Measurements from ENCODE around the gene GPATCH1.
"Not testable (repeated sequence)": the region's sequence is repeated elsewhere in the genome, so short reads cannot be mapped to it uniquely, and the experiment has no call there.

The GPATCH1 gene

DNA sequence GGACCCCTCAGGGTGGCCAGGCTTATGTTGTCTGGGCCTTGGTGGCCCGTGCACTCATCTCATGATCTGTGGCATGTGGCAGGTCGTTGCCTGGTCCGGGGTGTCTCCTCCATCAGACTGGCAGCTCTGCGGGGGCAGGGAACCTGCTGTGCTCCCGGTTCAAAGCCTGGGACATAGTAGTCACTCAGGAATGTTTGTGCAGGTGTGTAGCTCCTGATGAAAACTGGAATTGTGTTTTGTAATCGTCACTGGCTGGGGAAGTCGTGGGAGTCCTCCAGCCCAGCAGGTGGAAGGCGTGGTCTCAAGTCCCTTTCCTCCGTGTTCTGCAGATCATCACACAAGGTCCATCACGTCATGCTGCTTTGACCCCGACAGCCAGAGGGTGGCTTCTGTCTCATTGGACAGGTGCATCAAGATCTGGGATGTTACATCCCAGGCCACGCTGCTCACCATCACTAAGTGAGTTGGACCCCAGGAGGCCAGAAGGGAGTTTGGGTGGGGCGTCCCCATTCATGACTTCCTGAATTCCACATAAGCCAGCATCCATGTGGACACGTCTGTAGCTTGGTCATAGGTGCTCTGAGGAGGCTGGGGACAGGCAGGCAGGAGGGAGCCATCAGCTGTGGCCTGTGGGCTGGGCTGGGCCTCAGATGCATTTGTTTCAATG is 70.0 kb downstream of the GPATCH1 start:
- in situ Hi-C loops (cut with MboI; ENCODE audit: low sequenced_read_pairs): no loop called here

DNA sequence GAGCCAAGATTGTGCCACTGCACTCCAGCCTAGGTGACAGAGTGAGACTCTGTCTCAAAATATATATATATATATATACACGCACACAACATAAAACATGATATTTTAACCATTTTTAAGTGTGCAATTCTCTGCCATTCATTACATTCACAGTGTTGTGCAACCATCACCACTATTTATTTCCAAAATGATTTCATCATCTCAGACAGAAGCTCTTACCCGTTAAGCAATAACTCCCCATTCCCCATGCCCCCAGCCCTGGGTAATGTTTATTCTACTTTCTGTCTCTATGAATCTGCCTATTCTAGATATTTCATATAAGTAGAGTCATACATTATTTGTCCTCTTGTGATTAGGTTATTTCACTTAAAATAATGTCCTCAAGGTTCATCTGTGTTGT is 71.2 kb downstream of the GPATCH1 start:
- in situ Hi-C loops (cut with MboI; ENCODE audit: low sequenced_read_pairs): no loop called here

DNA sequence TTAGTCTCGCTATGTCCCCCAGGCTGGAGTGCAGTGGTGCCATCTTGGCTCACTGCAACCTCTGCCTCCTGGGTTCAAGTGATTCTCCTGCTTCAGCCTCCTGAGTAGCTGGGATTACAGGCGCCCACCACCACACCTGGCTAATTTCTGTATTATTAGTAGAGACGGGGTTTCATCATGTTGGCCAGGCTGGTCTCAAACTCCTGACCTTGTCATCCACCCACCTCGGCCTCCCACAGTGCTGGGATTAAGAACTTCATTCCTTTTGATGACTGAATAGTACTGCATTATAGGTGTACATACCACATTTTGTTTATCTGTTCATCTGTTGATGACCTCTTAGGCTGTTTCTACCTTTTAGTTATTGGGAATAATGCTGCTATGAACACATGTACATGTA is 71.6 kb downstream of the GPATCH1 start:
- in situ Hi-C loops (cut with MboI; ENCODE audit: low sequenced_read_pairs): not testable (repeated sequence)

DNA sequence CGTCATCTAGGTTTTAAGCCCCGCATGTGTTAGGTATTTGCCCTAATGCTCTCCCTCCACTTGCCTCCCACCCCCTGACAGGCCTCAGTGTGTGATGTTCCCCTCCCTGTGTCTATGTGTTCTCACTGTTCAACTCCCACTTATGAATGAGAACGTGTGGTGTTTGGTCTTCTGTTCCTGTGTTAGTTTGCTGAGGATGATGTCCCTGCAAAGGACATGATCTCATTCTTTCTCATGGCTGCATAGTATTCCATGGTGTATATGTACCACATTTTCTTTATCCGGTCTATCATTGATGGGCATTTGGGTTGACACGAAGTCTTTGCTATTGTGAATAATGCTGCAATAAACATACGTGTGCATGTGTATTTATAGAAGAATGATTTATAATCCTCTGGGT is 73.3 kb downstream of the GPATCH1 start:
- in situ Hi-C loops (cut with MboI; ENCODE audit: low sequenced_read_pairs): not testable (repeated sequence)

DNA sequence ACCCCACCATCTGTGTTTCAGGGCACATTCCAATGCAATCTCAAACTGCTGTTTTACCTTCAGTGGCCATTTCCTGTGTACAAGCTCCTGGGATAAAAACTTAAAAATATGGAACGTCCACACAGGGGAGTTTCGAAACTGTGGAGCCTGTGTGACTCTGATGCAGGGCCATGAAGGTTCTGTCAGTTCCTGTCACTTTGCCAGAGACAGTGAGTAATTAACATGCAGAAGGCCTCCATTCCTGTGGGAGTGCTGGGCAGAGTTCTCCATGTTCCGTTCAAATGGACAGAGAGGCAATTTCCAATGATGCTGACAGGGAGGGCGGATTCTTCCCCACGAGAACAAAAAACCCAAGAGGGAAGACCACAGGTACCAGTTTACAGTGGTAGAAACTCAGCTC is 75.4 kb downstream of the GPATCH1 start:
- in situ Hi-C loops (cut with MboI; ENCODE audit: low sequenced_read_pairs): no loop called here

DNA sequence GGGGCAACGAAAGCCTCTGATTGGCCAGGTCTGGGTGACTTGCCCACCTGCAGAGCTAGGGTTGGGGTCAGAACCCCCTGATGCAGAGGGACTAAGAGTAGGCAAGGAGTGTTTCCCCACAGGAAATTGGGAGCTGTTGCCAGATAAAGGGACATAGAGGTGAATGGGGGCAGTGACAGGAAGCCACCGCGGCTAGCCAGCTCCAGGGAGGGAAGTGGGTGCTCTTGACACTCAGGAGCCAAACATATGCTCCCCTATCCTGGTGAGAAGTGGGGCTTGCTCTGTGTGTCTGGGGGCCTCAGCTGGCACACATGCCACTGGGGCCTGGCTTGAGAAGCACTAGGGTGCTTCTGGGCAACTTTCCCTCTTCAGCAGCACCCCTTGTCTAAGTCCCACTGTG is 76.9 kb downstream of the GPATCH1 start:
- in situ Hi-C loops (cut with MboI; ENCODE audit: low sequenced_read_pairs): no loop called here

DNA sequence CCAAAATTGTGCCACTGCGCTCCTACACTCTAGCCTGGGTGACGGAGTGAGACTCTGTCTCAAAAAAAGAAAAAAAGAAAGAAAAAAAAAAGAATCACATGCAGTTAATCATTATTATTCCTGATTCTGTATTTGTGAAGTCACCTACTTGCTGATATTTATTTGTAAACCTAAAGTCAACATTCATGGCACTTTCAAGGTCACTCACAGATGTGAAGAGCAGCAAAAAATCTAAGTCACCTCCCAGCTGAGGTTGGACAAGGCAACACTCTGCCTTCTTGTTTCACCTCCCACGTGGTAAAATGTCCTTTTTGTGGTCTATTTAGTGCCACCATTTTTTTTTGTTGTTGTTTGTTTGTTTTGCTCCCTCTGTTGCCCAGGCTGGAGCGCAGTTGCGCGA is 77.4 kb downstream of the GPATCH1 start:
- in situ Hi-C loops (cut with MboI; ENCODE audit: low sequenced_read_pairs): no loop called here

DNA sequence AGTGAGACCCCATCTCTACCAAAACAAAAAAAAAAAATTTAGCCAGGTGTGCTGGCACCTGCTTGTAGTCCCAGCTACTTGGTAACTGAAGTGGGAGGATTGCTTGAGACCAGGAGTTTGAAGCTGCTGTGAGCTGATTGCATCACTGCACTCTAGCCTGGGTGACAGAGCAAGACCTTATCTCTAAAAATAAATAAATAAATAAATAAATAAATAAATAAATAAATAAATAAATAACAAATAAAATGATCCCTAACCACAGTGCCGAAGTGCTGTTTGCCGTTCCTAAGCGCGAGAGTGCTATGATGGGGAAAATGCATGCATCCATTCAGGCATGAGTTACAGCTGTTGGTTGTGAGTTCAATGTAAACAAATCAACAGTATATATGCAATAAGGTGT is 78.2 kb downstream of the GPATCH1 start:
- in situ Hi-C loops (cut with MboI; ENCODE audit: low sequenced_read_pairs): no loop called here

DNA sequence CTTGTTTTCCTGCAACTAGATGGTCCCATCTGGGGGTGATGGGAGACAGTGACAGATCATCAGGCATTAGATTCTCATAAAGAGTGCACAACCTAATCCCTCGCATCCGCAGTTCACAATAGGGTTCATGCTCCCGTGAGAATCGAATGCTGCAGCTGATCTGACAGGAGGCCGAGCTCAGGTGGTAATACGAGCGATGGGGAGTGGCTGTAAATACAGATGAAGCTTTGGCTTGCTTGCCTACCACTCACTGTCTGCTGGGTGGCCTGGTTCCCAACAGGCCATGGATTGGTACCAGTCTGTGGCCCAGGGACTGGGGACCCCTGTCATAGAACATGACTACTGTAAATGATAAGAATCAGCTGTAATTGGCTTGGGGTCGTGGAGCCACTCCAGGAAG is 78.9 kb downstream of the GPATCH1 start:
- in situ Hi-C loops (cut with MboI; ENCODE audit: low sequenced_read_pairs): no loop called here

DNA sequence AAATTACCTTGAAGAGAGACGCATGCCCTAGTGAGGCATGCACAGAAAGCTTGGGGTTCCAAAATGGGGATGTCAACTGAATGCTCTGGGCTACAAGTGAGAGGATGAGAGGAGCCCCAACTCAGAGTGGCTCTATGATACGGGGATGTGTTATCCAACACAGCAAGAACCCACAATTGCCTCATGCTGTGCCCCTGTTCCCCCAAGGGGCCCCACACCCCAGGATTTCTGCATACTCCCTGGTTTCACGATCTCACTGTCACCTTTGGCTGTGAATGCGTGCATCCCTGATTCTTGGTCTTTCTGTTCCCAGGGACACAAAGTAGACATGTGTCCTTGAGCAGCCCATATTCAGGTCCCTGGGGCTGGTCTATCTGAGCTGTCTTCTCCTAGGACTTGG is 80.2 kb downstream of the GPATCH1 start:
- in situ Hi-C loops (cut with MboI; ENCODE audit: low sequenced_read_pairs): no loop called here

DNA sequence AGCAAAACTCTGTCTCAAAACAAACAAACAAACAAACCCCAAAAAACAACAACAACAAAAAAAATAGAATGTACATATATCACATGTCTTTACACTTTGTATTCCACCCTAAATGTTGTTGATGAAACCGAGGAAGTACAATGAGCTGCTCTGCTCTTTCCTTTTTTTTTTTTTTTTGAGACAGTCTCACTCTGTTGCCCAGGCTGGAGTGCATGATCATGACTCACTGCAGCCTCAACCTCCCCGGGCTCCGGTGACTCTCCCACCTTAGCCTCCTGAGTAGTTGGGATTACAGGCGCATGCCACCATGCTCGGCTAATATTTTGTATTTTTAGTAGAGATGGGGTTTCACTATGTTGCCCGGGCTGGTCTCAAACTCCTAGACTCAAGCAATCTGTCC is 82.5 kb downstream of the GPATCH1 start:
- in situ Hi-C loops (cut with MboI; ENCODE audit: low sequenced_read_pairs): no loop called here

DNA sequence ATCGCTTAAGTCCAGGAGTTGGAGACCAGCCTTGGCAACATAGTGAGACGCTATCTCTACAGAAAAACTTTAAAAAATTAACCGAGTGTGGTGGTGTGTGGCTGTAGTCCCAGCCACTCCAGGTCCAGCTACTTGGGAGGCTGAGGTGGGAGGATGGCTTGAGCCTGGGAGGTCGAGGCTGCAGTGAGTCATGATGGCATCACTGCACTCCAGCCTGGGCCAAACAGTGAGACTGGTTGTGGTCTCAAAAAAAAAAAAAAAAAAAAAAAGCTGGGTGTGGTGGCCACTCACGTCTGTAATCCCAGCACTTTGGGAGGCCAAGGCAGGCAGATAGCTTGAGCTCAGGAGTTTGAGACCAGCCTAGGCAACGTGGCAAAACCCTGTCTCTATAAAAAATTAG is 85.1 kb downstream of the GPATCH1 start:
- in situ Hi-C loops (cut with MboI; ENCODE audit: low sequenced_read_pairs): not testable (repeated sequence)

DNA sequence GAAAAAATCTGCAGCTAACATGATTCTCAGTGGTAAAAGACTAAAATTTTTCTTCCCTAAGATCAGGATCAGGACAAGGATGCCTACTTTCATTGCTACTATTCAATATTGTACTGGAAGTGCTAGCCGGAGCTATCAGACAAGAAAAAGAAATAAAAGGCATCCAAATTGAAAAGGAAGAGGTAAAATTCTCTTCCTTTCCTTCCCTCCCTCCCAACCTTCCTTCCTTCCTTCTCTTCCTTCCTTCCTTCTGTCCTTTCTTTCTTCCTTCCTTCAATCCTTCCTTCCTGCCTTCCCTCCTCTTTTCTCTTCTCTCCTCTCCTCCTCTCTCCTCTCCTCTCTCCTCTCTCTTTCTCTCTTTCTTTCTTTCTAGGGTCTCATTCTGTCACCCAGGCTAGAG is 86.5 kb downstream of the GPATCH1 start:
- in situ Hi-C loops (cut with MboI; ENCODE audit: low sequenced_read_pairs): no loop called here

DNA sequence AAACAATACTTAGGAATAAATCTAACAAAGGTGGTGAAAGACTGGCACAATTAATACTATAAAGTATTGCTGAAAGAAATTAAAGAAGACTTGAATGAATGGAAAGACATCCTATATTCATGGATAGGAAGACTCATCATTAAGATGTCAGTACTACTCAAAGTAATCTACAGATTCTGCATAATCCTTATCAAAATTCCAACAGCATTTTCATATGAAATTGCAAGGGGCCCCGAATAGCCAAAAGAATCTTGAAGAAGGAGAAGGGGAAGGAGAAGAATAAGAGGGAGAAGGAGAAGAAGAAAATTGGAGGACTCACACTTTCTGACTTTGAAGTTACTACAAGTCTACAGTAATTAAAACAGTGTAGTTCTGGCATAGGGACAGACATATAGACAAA is 87.5 kb downstream of the GPATCH1 start:
- in situ Hi-C loops (cut with MboI; ENCODE audit: low sequenced_read_pairs): no loop called here

DNA sequence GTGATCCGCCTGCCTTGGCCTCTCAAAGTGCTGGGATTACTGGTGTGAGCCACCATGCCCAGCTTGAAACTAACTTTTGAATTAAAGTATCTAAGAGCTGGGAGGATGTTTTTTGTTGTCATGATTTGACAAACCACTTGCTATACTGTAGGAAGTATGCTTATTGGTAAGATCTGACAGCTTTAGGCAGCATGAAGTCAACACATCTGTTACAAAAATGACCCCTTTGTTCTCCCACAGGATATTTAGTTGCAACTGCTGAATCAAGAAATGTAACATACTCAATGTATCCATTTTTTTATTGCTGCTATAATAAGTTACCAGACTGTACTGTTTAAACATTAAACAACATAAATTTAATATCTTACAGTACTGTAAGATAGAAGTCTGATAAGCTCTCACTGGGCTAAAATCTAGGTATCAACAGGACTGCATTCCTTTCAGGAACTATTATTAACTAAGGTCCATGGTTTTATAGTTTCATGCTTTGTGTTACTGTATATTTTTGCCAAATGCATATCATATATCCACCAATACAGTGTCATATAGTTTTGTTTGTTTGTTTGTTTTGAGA is 90.3 kb downstream of the GPATCH1 start:
- in situ Hi-C loops (cut with MboI; ENCODE audit: low sequenced_read_pairs): no loop called here

DNA sequence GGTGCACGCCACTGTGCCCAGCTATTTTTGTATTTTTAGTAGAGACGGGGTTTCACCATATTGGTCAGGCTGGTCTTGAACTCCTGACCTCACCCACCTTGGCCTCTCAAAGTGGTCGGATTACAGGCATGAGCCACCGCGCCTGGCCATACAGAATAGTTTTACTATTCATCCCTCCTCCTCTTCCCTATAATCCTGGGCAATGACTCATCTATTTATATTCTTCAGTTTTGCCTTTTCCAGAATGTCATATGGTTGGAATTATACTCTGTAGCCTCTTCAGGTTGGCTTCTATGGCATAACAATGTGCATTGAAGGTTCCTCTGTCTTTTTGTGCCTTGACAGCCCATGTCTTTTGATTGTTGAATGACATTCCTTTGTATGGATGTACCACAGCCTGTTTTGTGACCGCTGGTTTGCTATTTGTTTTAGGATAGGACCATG is 91.0 kb downstream of the GPATCH1 start:
- in situ Hi-C loops (cut with MboI; ENCODE audit: low sequenced_read_pairs): no loop called here

DNA sequence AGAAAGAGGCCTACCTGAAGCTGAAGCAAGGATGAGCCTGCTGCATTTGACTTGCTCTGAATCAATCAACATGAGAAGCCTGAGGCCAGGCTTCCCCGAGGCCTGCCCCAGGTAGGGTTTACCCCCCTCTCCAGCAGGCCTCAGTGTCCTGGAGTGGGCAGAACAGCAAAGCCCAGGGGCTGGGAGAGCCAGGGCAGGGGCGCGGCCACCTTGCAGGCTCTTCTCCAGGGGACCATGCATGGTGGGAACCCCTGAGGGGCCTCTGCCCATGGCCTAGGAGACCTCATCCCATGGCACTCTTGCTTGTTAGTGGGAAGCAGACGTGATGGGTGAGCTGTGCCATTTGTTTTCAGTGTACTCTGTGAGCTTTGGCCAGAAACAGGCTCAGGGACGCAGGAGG is 93.2 kb downstream of the GPATCH1 start:
- in situ Hi-C loops (cut with MboI; ENCODE audit: low sequenced_read_pairs): no loop called here

DNA sequence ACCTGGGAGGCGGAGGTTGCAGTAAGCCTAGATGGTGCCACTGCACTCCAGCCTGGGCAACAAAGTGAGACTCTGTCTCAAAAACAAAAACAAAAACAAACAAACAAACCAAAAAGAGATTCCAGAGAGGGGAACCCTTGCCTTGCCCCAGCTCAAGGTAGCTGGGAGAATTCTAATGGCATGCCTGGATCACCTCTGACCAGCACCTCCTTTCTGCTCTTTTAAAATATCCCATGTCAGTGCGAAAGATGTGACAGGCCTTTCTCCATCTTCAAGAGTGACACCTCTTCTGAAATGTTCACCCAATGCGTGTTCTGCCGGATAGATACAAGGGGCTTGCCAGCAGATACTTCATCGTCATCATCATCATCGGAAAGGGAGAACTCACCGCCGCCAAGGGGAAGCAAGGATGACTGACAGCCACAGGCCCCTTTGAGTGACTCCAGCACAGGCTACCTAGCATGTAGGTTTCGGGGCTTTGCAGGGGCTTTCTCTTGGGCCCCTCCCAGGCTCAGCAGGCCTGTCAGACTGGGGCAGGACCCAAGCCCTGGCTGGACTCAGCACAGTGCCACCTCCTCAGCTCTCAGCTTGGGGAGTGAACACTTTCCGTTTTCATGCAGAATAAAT is 94.3 kb downstream of the GPATCH1 start:
- in situ Hi-C loops (cut with MboI; ENCODE audit: low sequenced_read_pairs): no loop called here

DNA sequence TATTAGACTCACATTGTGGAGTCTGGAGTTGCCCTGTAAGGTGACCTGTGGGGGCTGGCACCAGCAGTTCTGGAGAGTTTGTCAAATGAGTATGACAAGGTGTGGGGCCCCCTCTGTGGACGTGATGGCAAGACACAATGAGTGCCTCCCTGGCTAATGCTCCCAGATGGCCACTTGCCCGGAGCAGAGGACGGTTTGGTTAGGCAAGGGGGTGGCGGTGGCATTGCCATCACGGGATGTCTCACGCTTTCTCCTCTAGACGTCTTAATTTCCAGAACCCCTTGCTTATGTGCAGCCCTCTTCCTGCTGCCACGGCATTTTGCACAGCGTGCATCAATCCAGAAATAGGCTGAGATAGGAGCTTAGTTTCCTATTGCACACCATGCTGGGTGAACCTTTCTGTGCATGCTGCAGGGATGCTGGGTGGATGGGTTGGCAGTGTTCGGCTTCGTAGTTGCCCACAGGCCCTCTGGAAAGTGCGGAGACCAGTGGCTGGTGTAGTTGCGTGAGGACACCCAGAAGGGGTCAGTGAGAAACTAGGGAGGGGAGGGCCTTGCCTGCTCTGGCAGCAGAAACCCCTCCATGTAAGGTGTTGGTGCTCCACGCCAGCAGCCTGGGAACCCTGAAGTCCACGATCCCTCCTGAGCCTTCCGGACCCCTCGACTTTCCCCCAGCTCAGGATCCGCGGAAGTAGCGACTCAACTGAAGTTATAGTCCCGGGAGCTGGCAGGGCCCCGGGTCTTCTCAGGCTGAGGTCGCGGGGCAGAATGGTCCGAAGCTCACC is 95.1 kb downstream of the GPATCH1 start:
- in situ Hi-C loops (cut with MboI; ENCODE audit: low sequenced_read_pairs): no loop called here

DNA sequence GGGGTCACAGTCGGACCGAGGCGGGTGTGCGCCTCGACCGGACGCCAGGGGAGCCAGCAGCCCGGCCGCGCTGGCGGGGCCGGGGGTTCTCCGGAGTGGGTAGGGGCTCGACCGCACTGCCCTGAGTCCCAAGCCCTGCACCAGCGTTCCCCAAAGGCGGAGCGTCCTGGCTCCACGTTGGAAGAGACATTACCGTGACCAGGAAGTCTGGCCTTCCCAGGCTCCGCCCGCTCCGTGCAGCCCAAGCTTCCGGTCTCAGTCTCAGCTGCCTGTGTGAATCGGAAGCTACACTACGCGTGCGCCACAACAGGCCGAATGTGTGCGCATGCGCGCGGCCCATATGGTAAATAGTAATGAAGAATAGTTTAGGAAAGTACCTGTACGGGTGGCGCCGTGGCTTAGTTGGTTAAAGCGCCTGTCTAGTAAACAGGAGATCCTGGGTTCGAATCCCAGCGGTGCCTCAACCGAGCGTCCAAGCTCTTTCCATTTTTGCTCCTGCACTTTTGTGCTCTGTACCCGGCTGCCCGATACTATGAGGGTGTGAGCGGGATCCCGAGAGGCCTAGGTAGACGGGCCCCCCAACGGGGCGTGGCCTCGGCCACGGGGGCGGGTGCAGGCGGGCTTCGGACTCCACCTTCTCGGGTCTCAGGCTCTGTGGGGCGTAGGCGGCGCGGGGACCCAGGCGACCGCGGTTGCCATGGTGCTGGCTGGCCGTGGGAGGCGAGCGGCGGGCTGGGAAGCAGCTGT is 95.9 kb downstream of the GPATCH1 start:
- in situ Hi-C loops (cut with MboI; ENCODE audit: low sequenced_read_pairs): no loop called here

DNA sequence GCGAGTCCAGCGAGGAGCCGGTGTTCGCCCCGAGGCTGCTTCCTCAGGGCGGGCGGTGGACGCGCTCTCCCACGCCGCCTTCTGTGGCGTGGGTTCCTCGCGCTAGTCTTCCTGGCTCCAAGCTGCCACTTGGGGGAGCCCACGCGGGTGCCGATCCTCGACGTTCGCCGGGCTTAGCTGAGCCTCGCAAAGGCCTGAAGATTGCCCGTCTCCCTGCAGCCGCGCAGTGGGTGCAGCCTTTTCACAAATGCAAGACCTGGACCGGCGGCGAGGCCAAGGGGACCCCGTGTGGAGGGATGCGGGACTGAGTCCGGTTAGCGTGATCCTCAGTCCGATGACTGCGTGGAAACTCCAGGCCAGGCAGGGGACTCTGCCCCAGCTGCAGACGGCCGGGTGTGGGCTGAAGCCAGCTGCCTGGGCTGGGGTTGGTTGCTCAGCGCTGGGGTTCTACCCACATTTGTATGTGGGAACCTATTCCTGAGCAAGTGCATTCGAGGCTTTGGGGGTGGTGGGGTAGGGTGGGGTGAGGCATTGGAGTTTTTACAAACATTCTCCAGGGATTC is 96.5 kb downstream of the GPATCH1 start:
- in situ Hi-C loops (cut with MboI; ENCODE audit: low sequenced_read_pairs): no loop called here

Data from HL-60/S4 treated with phorbol 12-myristate 13-acetate at 8.2 ng/mL for 4 days and 3 days (cell line).